Stimulated activated effector memory CD8-positive, alpha-beta T cell treated with anti-CD3 and anti-CD28 coated beads, Interleukin-12 subunit alpha, Interleukin-12 subunit beta, amount 100 ng/mL, for 72 hours (primary cell): ENCODE data around the gene CDK14.

Experiments used
- ATAC-seq: fragments of 150-1000 bp; cut with Tn5 transposase; 2 replicates; pipeline ENCODE4 v1.10.0; 2021
- DNase-seq, 2 donors: peaks; one replicate each; pipeline ENCODE4 v3.0.0; 2021 to 2022; ENCODE audit warnings: low spot score in 2 of 2
- H3K27ac Mint-ChIP-seq: one replicate; pipeline ENCODE4 v1.8.0; 2022; ENCODE audit warnings: mild to moderate bottlenecking, mixed read lengths
- H3K36me3 Mint-ChIP-seq: one replicate; pipeline ENCODE4 v1.8.0; 2022; ENCODE audit warnings: mild to moderate bottlenecking, mixed read lengths
- H3K4me1 Mint-ChIP-seq: one replicate; pipeline ENCODE4 v1.8.0; 2022; ENCODE audit warnings: mixed read lengths
- H3K4me3 Mint-ChIP-seq: one replicate; pipeline ENCODE4 v1.8.0; 2022; ENCODE audit warnings: mild to moderate bottlenecking, mixed read lengths
- H3K9me3 Mint-ChIP-seq: one replicate; pipeline ENCODE4 v1.8.0; 2022; ENCODE audit warnings: mixed read lengths

Gene CDK14

DNA sequence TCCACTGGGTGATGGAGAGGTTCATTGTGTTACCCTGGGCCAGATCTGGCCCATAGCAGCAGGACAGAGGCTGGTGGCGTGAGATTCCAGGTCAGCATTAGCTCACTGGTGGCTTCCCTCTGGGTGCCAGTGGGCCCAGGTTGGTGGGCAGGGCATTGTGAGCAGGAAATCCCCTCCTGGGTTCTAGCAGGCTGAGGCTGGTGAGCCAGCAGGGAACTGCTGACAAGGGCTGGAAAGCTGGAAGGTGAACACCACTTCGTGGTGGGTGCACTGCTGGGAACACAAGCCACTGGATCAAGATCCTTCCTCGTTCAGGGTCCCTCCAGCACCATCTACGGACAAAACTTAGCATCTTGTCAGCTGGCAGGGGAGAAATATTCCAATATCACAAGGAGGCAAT is 408.9 kb downstream of the CDK14 start:
- DNase-seq (no peak), ATAC-seq (peak; percentile 21)
- no peak overlapping the region for H3K4me3 Mint-ChIP-seq
- H3K4me1 Mint-ChIP-seq = no peaks in the 10 kb centered on the region
- H3K9me3 Mint-ChIP-seq = peaks cover 6% of the 10 kb centered on the region
- no peak overlapping the region for H3K27ac Mint-ChIP-seq
- no peaks in the 10 kb centered on the region for H3K36me3 Mint-ChIP-seq

DNA sequence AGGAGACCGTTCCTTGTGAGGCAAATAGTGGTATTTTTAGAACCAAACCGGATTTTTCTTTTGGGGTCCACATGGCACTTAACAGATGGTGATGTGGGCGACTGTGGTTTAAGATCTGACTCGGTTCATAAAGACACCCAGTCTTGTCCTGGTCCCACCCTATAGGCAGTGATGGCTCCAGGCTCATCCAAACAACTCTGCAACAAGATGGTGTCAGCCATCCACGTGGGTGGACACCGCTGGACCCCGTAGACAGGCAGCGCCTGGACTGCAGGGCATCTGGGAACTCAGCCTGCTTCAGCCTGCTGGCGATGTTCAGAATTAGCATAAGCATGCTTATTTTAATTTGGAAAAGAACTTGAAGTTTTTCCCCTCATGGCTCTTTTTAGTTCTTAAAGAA is 409.7 kb downstream of the CDK14 start:
- Mint-ChIP-seq H3K4me3 (no peak overlapping the region), H3K27ac (no peak overlapping the region), H3K9me3 (peaks cover 6% of the 10 kb centered on the region), H3K36me3 (no peaks in the 10 kb centered on the region), H3K4me1 (no peaks in the 10 kb centered on the region)
- ATAC-seq (no peak), DNase-seq (no peak)

DNA sequence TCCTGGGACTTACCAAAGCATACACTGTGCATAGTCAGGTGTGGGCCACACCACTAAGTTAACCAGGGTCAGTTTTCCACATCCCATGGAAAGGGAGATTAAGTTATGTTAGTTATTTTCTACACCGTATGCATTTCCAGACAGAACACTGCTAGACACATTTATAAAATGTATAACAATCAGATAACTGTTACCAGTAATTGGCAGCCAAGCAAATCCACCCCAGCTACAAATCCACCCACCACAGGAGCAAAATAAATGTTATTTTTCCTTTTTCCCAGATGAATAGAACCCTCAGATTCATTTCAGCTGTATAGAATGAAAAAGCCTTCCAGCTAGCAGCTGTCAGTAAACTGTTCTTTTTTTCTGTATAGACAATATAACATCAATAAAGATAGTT is 411.2 kb downstream of the CDK14 start:
- Mint-ChIP-seq H3K36me3 (no peaks in the 10 kb centered on the region), H3K4me1 (no peaks in the 10 kb centered on the region)

DNA sequence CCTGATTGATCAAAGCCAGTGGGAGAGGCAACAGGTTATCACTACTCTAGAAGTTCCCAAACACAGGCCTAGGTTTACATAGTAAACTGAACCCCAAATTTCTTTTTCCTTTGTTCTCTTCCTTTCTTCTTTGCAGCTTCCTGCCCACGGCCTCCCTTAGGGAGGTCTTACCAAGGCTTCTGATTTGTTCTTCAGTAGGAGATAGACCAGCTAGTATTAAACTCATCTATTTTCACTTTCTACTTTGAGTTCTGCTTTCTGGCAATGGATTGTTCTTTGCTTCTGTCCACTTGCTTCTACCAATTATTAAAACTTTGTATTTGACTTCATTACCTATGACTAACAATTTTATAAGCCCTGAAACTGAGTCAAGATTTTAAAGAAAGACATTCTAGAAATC is 417.0 kb downstream of the CDK14 start:
- Mint-ChIP-seq H3K36me3 (no peaks in the 10 kb centered on the region), H3K27ac (no peak overlapping the region), H3K9me3 (peaks cover 2% of the 10 kb centered on the region), H3K4me3 (no peak overlapping the region), H3K4me1 (no peaks in the 10 kb centered on the region)
- DNase-seq = no peak
- no peak for ATAC-seq

More for the DNA sequence above, 411.2 kb downstream of the CDK14 start:
- Mint-ChIP-seq H3K9me3 (peaks cover 6% of the 10 kb centered on the region), H3K27ac (no peak overlapping the region), H3K4me3 (no peak overlapping the region)
- no peak for DNase-seq
- ATAC-seq = no peak

GRCh38 chr7:91019686-91020385 is 423.7 kb downstream of the CDK14 start:
- no peak for ATAC-seq
- no peak overlapping the region for H3K4me3 Mint-ChIP-seq
- DNase-seq = no peak
- no peaks in the 10 kb centered on the region for H3K36me3 Mint-ChIP-seq
- H3K27ac Mint-ChIP-seq = no peak overlapping the region
- no peaks in the 10 kb centered on the region for H3K4me1 Mint-ChIP-seq
- H3K9me3 Mint-ChIP-seq = peaks cover 3% of the 10 kb centered on the region

DNA sequence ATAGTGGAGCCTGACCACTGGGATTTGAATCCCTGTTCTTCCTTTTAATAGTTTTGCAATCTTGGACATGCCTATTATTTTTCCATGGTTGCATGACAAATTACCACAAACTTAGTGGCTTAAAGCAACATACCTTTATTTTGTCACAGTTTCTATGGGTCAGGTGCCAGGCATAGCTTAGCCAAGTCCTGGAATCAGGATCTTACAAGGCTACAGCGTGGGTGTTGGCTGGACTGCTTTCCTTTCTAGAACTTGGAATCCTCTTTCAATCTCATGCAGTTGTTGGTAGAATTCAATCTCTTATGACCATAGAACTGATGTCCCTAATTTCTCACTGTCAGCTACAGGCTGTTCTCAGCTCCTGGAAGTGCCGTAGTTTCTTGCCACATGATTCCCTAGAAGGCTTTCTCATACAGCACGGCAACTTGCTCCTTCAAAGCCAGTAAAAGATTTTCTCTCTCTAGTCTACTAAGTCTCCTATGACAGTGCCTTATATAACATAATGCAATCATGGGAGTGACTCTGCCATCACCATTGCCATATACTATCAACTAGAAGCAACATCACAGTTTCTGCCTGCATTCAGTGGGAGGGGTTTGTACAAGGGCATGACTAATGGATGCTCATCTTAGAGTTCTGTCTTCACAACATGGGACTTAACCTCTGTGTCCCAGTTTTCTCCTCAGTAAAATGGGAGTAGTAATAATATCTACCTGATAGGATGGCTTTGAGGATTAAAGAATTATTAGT is 424.7 kb downstream of the CDK14 start:
- Mint-ChIP-seq H3K9me3 (peaks cover 3% of the 10 kb centered on the region), H3K4me3 (no peak overlapping the region)
- DNase-seq = no peak

DNA sequence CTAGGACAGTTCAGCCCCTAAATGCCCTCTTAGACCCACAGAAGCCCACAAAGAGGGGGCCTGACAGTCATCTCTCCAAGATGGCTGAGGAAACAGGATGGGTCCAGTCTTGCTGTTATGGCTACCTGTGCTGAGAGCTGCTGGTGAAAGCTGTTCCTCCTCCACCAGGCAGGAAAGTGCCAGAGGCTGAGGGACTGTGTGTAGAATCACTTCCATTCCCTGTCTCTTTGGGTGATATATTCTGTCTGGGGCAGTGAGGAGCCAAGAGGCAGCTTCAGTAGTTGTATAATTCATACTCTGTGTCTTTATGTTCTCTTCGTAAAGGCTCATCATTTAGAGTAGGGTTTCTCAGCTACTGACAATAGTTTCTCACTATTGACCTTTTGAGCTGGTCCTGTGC is 425.8 kb downstream of the CDK14 start:
- H3K4me1 Mint-ChIP-seq = no peaks in the 10 kb centered on the region
- no peak for DNase-seq
- no peak for ATAC-seq
- no peaks in the 10 kb centered on the region for H3K36me3 Mint-ChIP-seq
- H3K9me3 Mint-ChIP-seq = peaks cover 3% of the 10 kb centered on the region
- no peak overlapping the region for H3K27ac Mint-ChIP-seq
- no peak overlapping the region for H3K4me3 Mint-ChIP-seq

More for the DNA sequence above, 424.7 kb downstream of the CDK14 start:
- H3K4me1 Mint-ChIP-seq = no peaks in the 10 kb centered on the region
- no peaks in the 10 kb centered on the region for H3K36me3 Mint-ChIP-seq
- ATAC-seq = no peak
- no peak overlapping the region for H3K27ac Mint-ChIP-seq

DNA sequence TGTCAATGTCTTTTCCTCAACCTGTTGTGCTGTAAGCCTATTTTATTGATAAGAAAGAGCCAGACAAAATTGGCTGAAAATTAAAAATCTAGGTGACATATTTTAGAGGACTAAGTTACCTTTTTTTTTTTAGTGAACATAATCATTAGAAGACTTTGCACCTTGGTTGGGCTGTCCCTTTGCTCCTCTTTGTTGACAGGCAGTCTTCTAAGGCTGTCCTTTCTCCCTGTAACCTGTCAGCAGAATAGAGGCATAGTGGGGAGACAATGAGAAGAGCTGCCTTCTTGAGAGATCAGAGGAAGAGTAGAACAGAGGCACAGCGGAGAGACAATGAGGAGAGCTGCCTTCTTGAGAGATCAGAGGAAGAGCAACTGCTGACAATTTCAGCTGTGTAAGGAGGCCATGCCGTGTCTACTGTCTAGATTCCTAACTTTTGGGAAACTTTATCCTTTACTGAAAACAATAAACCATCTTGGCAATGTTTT is 429.8 kb downstream of the CDK14 start:
- ATAC-seq (no peak), DNase-seq (no peak)
- no peak overlapping the region for H3K4me3 Mint-ChIP-seq
- H3K27ac Mint-ChIP-seq = no peak overlapping the region
- H3K9me3 Mint-ChIP-seq = peaks cover 3% of the 10 kb centered on the region
- H3K36me3 Mint-ChIP-seq = no peaks in the 10 kb centered on the region
- no peaks in the 10 kb centered on the region for H3K4me1 Mint-ChIP-seq

- Mint-ChIP-seq H3K4me1 (no peaks in the 10 kb centered on the region), H3K36me3 (no peaks in the 10 kb centered on the region), H3K27ac (no peak overlapping the region), H3K4me3 (no peak overlapping the region), H3K9me3 (peaks cover 3% of the 10 kb centered on the region)
- no peak for ATAC-seq
- DNase-seq = no peak
Observed at GRCh38 chr7:91029688-91030087, 433.6 kb downstream of the CDK14 start.

- H3K9me3 Mint-ChIP-seq = peaks cover 3% of the 10 kb centered on the region
- ATAC-seq (no peak), DNase-seq (no peak)
- no peak overlapping the region for H3K27ac Mint-ChIP-seq
- H3K4me3 Mint-ChIP-seq = no peak overlapping the region
- H3K36me3 Mint-ChIP-seq = no peaks in the 10 kb centered on the region
- H3K4me1 Mint-ChIP-seq = no peaks in the 10 kb centered on the region
Observed at GRCh38 chr7:91030680-91031380, 434.7 kb downstream of the CDK14 start.

GRCh38 chr7:91031757-91032156 is 435.6 kb downstream of the CDK14 start:
- ATAC-seq = no peak
- Mint-ChIP-seq H3K9me3 (peaks cover 6% of the 10 kb centered on the region), H3K27ac (no peak overlapping the region), H3K4me1 (no peaks in the 10 kb centered on the region), H3K36me3 (no peaks in the 10 kb centered on the region), H3K4me3 (no peak overlapping the region)
- DNase-seq = no peak

DNA sequence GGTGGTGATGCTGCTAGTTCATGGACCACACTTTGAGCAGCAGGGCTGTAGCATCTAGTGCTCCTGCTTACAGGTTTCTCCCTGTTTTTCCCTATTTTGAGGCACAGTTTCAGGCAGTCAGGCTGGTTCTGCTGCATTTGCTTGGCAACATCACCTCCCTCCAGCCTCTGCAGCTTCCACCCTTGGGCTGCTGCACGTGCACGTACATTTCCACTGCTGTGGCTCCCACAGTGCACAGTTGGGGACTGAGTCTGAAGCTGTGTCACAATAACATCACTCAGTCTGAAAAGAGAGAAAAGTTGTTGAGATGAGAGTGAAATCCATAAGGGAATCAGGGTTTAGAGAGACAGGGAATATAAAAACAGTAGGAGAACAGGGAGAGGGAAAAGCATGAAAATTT is 437.5 kb downstream of the CDK14 start:
- no peak for ATAC-seq
- Mint-ChIP-seq H3K4me1 (no peaks in the 10 kb centered on the region), H3K9me3 (peaks cover 3% of the 10 kb centered on the region), H3K4me3 (no peak overlapping the region), H3K36me3 (no peaks in the 10 kb centered on the region), H3K27ac (no peak overlapping the region)
- no peak for DNase-seq

- DNase-seq = no peak
- Mint-ChIP-seq H3K9me3 (peaks cover 3% of the 10 kb centered on the region), H3K4me3 (no peak overlapping the region), H3K27ac (no peak overlapping the region), H3K4me1 (no peaks in the 10 kb centered on the region), H3K36me3 (no peaks in the 10 kb centered on the region)
- ATAC-seq = no peak
Observed at GRCh38 chr7:91034459-91035368, 438.6 kb downstream of the CDK14 start.

GRCh38 chr7:91039033-91039432 is 442.9 kb downstream of the CDK14 start:
- DNase-seq = no peak
- H3K36me3 Mint-ChIP-seq = no peaks in the 10 kb centered on the region
- no peak overlapping the region for H3K27ac Mint-ChIP-seq
- no peak overlapping the region for H3K4me3 Mint-ChIP-seq
- H3K9me3 Mint-ChIP-seq = peaks cover 3% of the 10 kb centered on the region
- peak; percentile 29 for ATAC-seq
- no peaks in the 10 kb centered on the region for H3K4me1 Mint-ChIP-seq

GRCh38 chr7:91041141-91041540 is 445.0 kb downstream of the CDK14 start:
- H3K4me3 Mint-ChIP-seq = no peak overlapping the region
- H3K27ac Mint-ChIP-seq = no peak overlapping the region
- H3K9me3 Mint-ChIP-seq = peaks cover 3% of the 10 kb centered on the region

More at GRCh38 chr7:91041141-91041540, 445.0 kb downstream of the CDK14 start:
- no peaks in the 10 kb centered on the region for H3K36me3 Mint-ChIP-seq
- ATAC-seq (no peak), DNase-seq (no peak)
- no peaks in the 10 kb centered on the region for H3K4me1 Mint-ChIP-seq
